GM20000 (cell line): Measurements from ENCODE around the gene PTHLH.

Source experiments
- DNase-seq: peaks from one replicate; pipeline ENCODE4 v3.0.0; 2012; ENCODE audit warnings: low spot score
- TF ChIP-seq, protein P1 (sequence below): IDR thresholded peaks from 2 replicates; pipeline ENCODE4 v1.5.1; 2012; ENCODE audit warnings: mild to moderate bottlenecking, control low read depth; ENCODE audit errors: extremely low read depth, missing control alignments

Gene PTHLH

DNA sequence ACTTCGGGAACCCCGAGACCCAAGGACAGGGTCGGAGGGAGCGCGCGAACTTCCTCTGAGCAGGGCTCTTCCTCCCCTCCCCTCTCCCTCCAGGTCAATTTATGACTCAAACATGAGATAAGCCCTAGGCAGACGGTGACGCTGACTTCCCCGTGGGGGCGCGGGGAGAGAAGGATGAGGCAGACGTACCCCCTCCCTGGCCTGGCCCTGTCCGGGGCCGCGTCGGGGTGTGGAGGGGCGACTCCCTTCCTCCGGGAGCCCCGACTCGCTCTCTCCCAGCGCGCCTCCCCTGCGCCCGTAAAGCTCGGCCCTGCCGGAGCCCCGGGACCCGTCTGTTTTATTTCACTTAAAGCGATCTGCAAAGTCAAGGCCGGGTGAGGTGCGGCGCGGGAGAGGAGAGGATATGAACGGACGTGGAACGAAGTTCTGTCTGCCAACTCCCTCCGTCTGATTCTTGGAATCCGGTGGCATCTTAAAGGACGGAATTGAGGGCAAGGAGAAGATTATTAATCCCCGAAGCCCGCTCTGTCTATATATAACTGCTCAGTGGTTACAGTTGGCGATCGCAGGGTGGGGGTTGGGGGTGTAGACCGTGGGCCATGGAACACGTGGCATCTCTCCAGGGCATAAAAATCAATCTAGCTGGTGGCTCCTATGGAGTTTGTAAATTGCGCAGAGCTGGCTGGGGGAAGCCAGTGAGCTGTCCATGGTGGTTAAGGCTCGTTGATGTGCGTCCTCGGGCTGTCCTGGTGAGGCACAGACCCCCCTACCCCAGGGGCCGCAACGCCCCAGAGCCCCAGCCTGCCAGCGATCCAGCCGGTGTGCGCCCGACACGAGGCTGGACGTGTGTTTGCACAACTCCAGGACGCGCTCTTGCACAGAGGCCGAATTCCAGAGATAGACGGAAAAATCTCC is 2.9 kb upstream of the PTHLH start:
- DNase-seq: peak; percentile 18

DNA sequence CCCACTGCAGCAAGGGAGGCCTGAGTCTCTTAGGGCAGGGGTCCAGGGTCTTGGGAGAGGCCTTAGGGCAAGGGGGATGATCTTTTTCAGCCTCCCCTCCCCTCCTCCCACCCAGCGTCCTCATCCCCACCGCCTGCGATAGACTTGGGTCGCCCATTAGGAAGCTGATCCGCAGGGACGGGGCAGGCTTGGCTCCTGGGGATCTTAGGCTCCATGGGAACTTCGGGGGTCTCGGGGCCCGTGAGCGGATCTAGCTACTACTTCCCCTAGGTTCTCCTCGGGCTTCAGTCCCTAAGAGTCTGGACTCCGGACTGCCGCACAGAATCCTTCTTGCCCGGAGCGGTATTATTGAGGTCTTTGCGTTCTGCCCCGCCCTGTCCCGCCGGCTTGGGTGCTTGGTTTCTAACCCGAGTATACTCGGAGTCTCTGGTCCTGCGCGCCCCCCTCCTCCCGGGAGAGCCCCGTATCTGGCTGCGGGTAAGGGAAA is 2.2 kb upstream of the PTHLH start:
- TF ChIP-seq, protein P1, sequence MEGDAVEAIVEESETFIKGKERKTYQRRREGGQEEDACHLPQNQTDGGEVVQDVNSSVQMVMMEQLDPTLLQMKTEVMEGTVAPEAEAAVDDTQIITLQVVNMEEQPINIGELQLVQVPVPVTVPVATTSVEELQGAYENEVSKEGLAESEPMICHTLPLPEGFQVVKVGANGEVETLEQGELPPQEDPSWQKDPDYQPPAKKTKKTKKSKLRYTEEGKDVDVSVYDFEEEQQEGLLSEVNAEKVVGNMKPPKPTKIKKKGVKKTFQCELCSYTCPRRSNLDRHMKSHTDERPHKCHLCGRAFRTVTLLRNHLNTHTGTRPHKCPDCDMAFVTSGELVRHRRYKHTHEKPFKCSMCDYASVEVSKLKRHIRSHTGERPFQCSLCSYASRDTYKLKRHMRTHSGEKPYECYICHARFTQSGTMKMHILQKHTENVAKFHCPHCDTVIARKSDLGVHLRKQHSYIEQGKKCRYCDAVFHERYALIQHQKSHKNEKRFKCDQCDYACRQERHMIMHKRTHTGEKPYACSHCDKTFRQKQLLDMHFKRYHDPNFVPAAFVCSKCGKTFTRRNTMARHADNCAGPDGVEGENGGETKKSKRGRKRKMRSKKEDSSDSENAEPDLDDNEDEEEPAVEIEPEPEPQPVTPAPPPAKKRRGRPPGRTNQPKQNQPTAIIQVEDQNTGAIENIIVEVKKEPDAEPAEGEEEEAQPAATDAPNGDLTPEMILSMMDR: no peak
- no peak for DNase-seq

More for the DNA sequence above, 2.9 kb upstream of the PTHLH start:
- TF ChIP-seq, protein P1: no peak

DNA sequence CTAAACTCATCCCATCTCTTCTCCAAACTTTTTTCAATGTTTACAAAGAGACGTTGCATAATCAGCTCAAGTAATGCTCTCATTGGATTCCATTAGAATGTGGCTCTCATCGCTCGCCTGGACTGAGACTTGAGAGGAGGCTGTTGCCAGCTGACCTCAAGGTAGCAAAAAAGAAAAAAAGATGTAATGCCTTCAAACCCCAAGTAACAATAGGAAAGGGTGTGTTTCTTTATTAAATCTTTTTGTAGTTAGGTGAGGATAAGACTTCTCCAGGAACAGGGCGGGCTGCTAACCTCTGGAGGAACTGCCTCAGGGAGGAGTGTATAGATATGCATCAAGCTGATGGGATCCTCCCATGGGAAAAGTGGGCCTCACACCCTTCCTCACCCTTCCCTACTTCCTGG is 956 bp upstream of the PTHLH start:
- TF ChIP-seq, protein P1: no peak
- DNase-seq: no peak

DNA sequence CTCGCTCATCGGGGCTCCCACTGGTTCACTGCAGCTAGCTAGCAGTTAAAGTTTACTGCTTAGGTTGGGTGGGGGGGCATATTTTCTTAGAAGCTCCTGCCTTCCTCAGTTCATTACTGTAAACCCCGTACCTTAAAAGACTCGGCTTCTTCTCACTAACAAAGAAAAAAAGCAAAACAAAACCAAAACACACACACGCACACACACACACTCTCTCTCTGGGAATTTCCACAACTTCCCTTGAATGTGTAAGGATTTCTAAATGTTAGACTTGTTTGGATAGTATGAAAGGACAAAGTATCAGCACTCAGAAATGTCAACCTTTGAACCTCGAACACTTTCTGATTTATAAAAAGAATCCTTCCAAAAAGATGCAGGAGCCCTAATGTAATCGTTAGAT is 927 bp downstream of the PTHLH start:
- TF ChIP-seq, protein P1: no peak
- peak; percentile 19 for DNase-seq

DNA sequence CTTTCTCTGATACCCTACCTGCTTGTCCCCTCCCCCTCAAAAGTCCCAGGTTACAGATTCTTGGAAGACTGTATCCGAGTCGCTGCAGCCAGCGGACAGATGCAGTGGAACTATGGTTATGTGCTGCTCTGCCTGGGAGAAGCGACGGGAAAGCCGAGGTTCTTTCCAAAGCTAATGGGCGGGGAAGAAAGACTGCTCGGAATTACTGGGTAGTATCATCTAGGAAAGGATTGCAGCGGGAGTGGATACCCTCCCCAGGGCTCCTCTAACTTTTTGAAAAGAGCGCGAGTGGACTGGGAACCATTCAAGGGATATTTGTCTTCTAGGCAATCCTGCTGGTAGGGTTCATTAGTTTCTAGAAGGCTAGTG is 1.4 kb downstream of the PTHLH start:
- TF ChIP-seq, protein P1: no peak
- peak; percentile 36 for DNase-seq

DNA sequence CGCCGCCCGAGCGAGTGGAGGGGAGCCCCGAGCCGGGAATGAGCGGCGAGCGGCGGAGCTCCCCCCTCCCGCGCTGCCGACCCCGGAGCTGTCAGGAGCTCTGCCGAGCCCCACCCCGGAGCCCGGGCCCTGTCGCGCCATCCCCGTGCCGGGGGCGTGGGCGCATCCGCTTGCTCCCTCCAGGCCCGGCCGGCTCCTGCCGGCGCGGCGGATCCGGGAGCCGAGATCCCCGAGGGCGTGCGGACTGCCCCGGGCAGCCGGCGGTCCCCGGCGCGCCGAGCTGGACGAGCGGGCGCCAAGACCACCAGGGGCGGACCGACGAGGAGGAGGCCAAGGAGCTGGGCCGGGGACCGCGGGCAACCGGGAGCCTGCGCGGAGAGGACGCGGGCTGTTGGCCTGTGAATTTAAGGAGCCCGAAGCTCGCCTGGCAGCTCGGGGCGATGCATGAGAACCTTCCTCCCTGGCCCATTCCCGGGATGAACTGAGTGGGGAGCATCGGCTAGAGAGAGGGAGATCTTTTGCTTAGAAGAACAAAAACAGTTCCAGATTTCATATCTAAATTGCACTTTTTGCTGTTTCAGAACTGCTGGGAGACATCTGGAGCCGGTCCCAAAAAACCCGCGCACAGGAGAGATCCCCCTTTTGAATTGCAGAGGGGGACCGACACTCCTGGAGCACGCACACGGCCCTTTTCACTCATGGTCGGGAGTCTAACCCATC is 2.0 kb downstream of the PTHLH start:
- peak; percentile 69 for DNase-seq
- TF ChIP-seq, protein P1: no peak

DNA sequence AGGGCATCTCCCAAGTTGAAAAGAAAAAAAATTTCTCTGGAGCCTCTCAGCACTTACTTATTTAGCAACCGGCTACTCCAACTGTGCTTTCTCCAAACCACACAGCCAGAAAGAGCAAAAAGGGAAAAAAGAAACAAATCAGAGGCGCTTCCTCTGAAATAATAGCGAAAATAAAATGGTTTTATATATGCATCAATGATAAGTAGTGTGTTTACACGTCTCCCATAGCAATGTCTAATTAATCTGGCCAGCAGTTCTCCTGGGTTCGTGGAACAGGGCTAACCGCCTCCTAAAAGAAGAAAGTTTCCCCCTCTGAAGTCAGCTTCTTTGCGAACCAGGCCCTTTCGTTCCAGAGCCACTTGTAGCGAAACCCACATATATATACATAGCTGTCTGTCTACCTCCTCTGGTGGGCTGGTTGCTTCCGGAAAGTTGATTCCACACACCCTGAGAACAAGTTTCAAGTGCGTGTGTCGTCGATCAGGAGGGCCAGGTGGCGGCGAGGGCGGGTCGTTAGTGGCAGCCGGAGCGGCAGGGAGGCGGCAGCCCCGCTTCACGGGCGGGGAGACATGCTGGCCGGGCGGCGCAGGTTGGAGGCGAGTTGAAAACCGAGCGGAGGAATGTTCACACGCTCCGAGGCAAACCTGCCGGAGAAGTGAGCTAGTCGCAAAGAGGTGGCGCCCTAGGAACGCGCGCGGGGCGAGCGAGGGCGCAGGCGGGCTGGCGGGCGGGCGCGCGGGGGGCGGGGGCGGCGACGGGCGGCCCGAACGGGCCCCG is 2.7 kb downstream of the PTHLH start:
- TF ChIP-seq, protein P1: no peak

More for the DNA sequence above, 2.7 kb downstream of the PTHLH start:
- peak; percentile 80 for DNase-seq
